OCI-LY3 (cell line): Measurements from ENCODE around the gene TBC1D2B.

Experiments
- CTCF ChIP-seq: fragments of 200-600, 300-600 bp; sonication (generic); IDR thresholded peaks from 2 replicates; pipeline ENCODE4 v1.5.1; 2014; ENCODE audit warnings: antibody characterized with exemption, low read length, low read depth
- EZH2phosphoT487 ChIP-seq: fragments of 200-600 bp; shearing (Covaris generic); IDR thresholded peaks from 2 replicates; pipeline ENCODE4 v1.6.1; 2018; ENCODE audit warnings: antibody characterized with exemption, mixed run types, low read depth

- TF ChIP-seq CTCF, result no peak
- TF ChIP-seq EZH2phosphoT487, result no peak
Measured at GRCh38 chr15:78004919-78005634, 72.4 kb downstream of the TBC1D2B start.
